GM23338 (cell line): Measurements from ENCODE around the gene STPG2. TPM values are rescaled to one million over a fixed set of nuclear protein-coding genes. Genes with fewer than 3 reads are reported as not detected.

Experiments
- ATAC-seq: fragments of 200-7000 bp; cut with Tn5 transposase; 3 replicates; pipeline ENCODE4 v1.9.1; 2020
- DNase-seq: peaks from one replicate; pipeline ENCODE4 v3.0.0-alpha.2; 2015; ENCODE audit warnings: low spot score
- H2AFZ ChIP-seq: fragments of 200-600 bp; sonication (generic); 2 replicates; pipeline ENCODE4 v1.8.0; 2016; ENCODE audit warnings: antibody characterized with exemption, mild to moderate bottlenecking, moderate library complexity
- H3F3A ChIP-seq: fragments of 200-600 bp; sonication (generic); replicated peaks from 2 replicates; pipeline ENCODE4 v1.8.0; 2017; ENCODE audit warnings: antibody characterized with exemption, mixed run types, low read depth
- H3K27ac ChIP-seq: fragments of 200-600 bp; sonication (generic); 2 replicates; pipeline ENCODE4 v1.6.1; 2016; ENCODE audit warnings: low read depth
- H3K27me3 ChIP-seq: fragments of 200-600 bp; sonication (generic); 2 replicates; pipeline ENCODE4 v1.8.0; 2016; ENCODE audit warnings: mild to moderate bottlenecking, mixed run types, moderate library complexity; ENCODE audit not compliant: insufficient read depth
- H3K36me3 ChIP-seq: fragments of 200-600 bp; sonication (generic); 2 replicates; pipeline ENCODE4 v1.8.0; 2016; ENCODE audit warnings: mild to moderate bottlenecking; ENCODE audit not compliant: insufficient read depth
- H3K4me1 ChIP-seq: fragments of 200-600 bp; sonication (generic); 2 replicates; pipeline ENCODE4 v1.8.0; 2016; ENCODE audit warnings: mild to moderate bottlenecking, moderate library complexity; ENCODE audit not compliant: insufficient read depth
- H3K4me2 ChIP-seq: fragments of 200-600 bp; sonication (generic); 2 replicates; pipeline ENCODE4 v1.7.1; 2017; ENCODE audit warnings: mixed run types
- H3K4me3 ChIP-seq: fragments of 200-600 bp; sonication (generic); 2 replicates; pipeline ENCODE4 v1.6.1; 2016; ENCODE audit warnings: mixed run types
- H3K79me2 ChIP-seq: fragments of 200-600 bp; sonication (generic); replicated peaks from 2 replicates; pipeline ENCODE4 v1.8.0; 2017; ENCODE audit warnings: mild to moderate bottlenecking; ENCODE audit not compliant: insufficient read depth
- H3K9me2 ChIP-seq: fragments of 200-600 bp; sonication (generic); 2 replicates; pipeline ENCODE4 v1.8.0; 2017; ENCODE audit not compliant: insufficient read depth
- H4K20me1 ChIP-seq: fragments of 200-600 bp; sonication (generic); replicated peaks from 2 replicates; pipeline ENCODE4 v1.8.0; 2017; ENCODE audit warnings: mild to moderate bottlenecking; ENCODE audit not compliant: insufficient read depth
- H3K27ac Mint-ChIP-seq: 2 replicates; pipeline ENCODE4 v1.8.0; 2020; ENCODE audit warnings: inconsistent platforms, mild to moderate bottlenecking, moderate library complexity, mixed read lengths
- H3K27me3 Mint-ChIP-seq: 3 replicates; pipeline ENCODE4 v1.8.0; 2022; ENCODE audit warnings: low read depth, mild to moderate bottlenecking, moderate library complexity, mixed read lengths, inconsistent platforms; ENCODE audit not compliant: insufficient read depth, poor library complexity
- H3K36me3 Mint-ChIP-seq: 3 replicates; pipeline ENCODE4 v1.8.0; 2021; ENCODE audit warnings: low read depth, mild to moderate bottlenecking, inconsistent platforms, moderate library complexity, mixed read lengths
- H3K4me1 Mint-ChIP-seq: 3 replicates; pipeline ENCODE4 v1.8.0; 2020; ENCODE audit warnings: mild to moderate bottlenecking, inconsistent platforms, mixed read lengths
- H3K4me3 Mint-ChIP-seq: 3 replicates; pipeline ENCODE4 v1.8.0; 2021; ENCODE audit warnings: moderate library complexity, mild to moderate bottlenecking, inconsistent platforms, mixed read lengths
- H3K9me3 Mint-ChIP-seq: 3 replicates; pipeline ENCODE4 v1.8.0; 2020; ENCODE audit warnings: moderate library complexity, mild to moderate bottlenecking, inconsistent platforms, mixed read lengths
- CREB1 ChIP-seq: fragments of 250-450 bp; sonication (Bioruptor Pico); IDR thresholded peaks from 2 replicates; pipeline ENCODE4 v1.5.0; 2020; ENCODE audit warnings: low read depth, mild to moderate bottlenecking, moderate library complexity
- CTCF ChIP-seq, 2 experiments: fragments of 200-600 bp in 1 of 2; sonication (generic) in 1 of 2; conservative IDR thresholded peaks; 2 replicates each; pipeline versions ENCODE4 v1.5.1 to v1.6.1; 2016 to 2017; ENCODE audit warnings: antibody characterized with exemption in 2 of 2, low read depth in 2 of 2, mild to moderate bottlenecking in 2 of 2, moderate library complexity in 1 of 2
- EZH2 ChIP-seq: fragments of 200-600 bp; sonication (generic); IDR thresholded peaks from one replicate; pipeline ENCODE4 v1.8.0; 2017; ENCODE audit warnings: antibody characterized with exemption, mild to moderate bottlenecking, low read depth; ENCODE audit not compliant: unreplicated experiment
- EZH2phosphoT487 ChIP-seq: fragments of 200-600 bp; sonication (generic); IDR thresholded peaks from one replicate; pipeline ENCODE4 v1.8.1; 2018; ENCODE audit warnings: antibody characterized with exemption; ENCODE audit not compliant: unreplicated experiment
- JUNB ChIP-seq: IDR thresholded peaks from one replicate; pipeline ENCODE4 v1.6.1; 2016; ENCODE audit warnings: antibody characterized with exemption; ENCODE audit not compliant: unreplicated experiment
- NANOG ChIP-seq: IDR thresholded peaks from 2 replicates; pipeline ENCODE4 v1.6.1; 2016; ENCODE audit warnings: antibody characterized with exemption, borderline replicate concordance
- POLR2AphosphoS5 ChIP-seq: IDR thresholded peaks from 2 replicates; pipeline ENCODE4 v1.6.1; 2016; ENCODE audit warnings: antibody characterized with exemption, low read depth
- STAT1 ChIP-seq: IDR thresholded peaks from one replicate; pipeline ENCODE4 v1.6.1; 2016; ENCODE audit warnings: antibody characterized with exemption; ENCODE audit not compliant: unreplicated experiment
- ZNF114 ChIP-seq: fragments of 250-450 bp; sonication (Bioruptor Pico); IDR thresholded peaks from 2 replicates; pipeline ENCODE4 v1.5.0; 2020; ENCODE audit warnings: mild to moderate bottlenecking, moderate library complexity
- ZNF331 ChIP-seq: fragments of 250-450 bp; sonication (Bioruptor Pico); IDR thresholded peaks from 2 replicates; pipeline ENCODE4 v1.5.0; 2020; ENCODE audit warnings: low read depth, mild to moderate bottlenecking, moderate library complexity
- polyA plus RNA-seq: library from polyadenylated mRNA; unstranded; fragments of >200 nt; fragmentation: Nextera tagmentation; extraction: Ambion mirVana; gene quantifications from 2 replicates; pipeline ENCODE4 v1.2.1, GENCODE V29; 2016
- total RNA-seq: library from RNA; depleted of rRNA; stranded (reverse); fragments of >200 nt; shearing (Covaris generic); gene quantifications from 2 replicates; pipeline ENCODE4 v1.2.3, GENCODE V29; 2014
- TF ChIP-seq, protein P1 (sequence below): IDR thresholded peaks from one replicate; pipeline ENCODE4 v1.6.1; 2018; ENCODE audit warnings: antibody characterized with exemption; ENCODE audit not compliant: unreplicated experiment
- TF ChIP-seq, protein P2 (sequence below): IDR thresholded peaks from 2 replicates; pipeline ENCODE4 v1.6.1; 2016; ENCODE audit warnings: antibody characterized with exemption
- TF ChIP-seq, protein P3 (sequence below): fragments of 250-450 bp; sonication (Bioruptor Pico); IDR thresholded peaks from 2 replicates; pipeline ENCODE4 v1.5.0; 2020; ENCODE audit warnings: mild to moderate bottlenecking, moderate library complexity

The STPG2 gene
- total and polyA plus RNA-seq, 2 experiments from 2014 or later = 0.17 to 0.32 TPM

GRCh38 chr4:97585274-97585673 is 558.0 kb downstream of the STPG2 start:
- H3K27ac ChIP-seq = no peak overlapping the region
- Mint-ChIP-seq H3K27ac (no peak overlapping the region), H3K36me3 (no peaks in the 10 kb centered on the region), H3K4me1 (no peaks in the 10 kb centered on the region), H3K9me3 (no peaks in the 10 kb centered on the region), H3K4me3 (no peak overlapping the region), H3K27me3 (no peaks in the 10 kb centered on the region)
- H4K20me1 ChIP-seq = no peaks in the 10 kb centered on the region
- H3K4me2 ChIP-seq = no peak overlapping the region
- H3K4me3 ChIP-seq = no peak overlapping the region
- H3F3A ChIP-seq = no peaks in the 10 kb centered on the region
- H3K27me3 ChIP-seq = no peaks in the 10 kb centered on the region
- H3K36me3 ChIP-seq = no peaks in the 10 kb centered on the region
- no peaks in the 10 kb centered on the region for H3K79me2 ChIP-seq
- no peaks in the 10 kb centered on the region for H3K4me1 ChIP-seq
- ATAC-seq (no peak), DNase-seq (no peak)
- H2AFZ ChIP-seq = no peak overlapping the region
- H3K9me2 ChIP-seq = no peaks in the 10 kb centered on the region
- TF ChIP-seq, protein P1, sequence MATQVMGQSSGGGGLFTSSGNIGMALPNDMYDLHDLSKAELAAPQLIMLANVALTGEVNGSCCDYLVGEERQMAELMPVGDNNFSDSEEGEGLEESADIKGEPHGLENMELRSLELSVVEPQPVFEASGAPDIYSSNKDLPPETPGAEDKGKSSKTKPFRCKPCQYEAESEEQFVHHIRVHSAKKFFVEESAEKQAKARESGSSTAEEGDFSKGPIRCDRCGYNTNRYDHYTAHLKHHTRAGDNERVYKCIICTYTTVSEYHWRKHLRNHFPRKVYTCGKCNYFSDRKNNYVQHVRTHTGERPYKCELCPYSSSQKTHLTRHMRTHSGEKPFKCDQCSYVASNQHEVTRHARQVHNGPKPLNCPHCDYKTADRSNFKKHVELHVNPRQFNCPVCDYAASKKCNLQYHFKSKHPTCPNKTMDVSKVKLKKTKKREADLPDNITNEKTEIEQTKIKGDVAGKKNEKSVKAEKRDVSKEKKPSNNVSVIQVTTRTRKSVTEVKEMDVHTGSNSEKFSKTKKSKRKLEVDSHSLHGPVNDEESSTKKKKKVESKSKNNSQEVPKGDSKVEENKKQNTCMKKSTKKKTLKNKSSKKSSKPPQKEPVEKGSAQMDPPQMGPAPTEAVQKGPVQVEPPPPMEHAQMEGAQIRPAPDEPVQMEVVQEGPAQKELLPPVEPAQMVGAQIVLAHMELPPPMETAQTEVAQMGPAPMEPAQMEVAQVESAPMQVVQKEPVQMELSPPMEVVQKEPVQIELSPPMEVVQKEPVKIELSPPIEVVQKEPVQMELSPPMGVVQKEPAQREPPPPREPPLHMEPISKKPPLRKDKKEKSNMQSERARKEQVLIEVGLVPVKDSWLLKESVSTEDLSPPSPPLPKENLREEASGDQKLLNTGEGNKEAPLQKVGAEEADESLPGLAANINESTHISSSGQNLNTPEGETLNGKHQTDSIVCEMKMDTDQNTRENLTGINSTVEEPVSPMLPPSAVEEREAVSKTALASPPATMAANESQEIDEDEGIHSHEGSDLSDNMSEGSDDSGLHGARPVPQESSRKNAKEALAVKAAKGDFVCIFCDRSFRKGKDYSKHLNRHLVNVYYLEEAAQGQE = no peak
- TF ChIP-seq ZNF114 (CRISPR knock-in tag) (no peak), ZNF331 (CRISPR knock-in tag) (no peak), POLR2AphosphoS5 (no peak), NANOG (no peak), EZH2phosphoT487 (no peak), CREB1 (CRISPR knock-in tag) (no peak), STAT1 (no peak), JUNB (no peak), EZH2 (no peak), CTCF (conservative IDR thresholded peaks at IDR 0.05; ENCODE audit: low read depth in 2 of 2) (no peak)
- TF ChIP-seq, protein P2, sequence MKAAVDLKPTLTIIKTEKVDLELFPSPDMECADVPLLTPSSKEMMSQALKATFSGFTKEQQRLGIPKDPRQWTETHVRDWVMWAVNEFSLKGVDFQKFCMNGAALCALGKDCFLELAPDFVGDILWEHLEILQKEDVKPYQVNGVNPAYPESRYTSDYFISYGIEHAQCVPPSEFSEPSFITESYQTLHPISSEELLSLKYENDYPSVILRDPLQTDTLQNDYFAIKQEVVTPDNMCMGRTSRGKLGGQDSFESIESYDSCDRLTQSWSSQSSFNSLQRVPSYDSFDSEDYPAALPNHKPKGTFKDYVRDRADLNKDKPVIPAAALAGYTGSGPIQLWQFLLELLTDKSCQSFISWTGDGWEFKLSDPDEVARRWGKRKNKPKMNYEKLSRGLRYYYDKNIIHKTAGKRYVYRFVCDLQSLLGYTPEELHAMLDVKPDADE = no peak
- TF ChIP-seq, protein P3, sequence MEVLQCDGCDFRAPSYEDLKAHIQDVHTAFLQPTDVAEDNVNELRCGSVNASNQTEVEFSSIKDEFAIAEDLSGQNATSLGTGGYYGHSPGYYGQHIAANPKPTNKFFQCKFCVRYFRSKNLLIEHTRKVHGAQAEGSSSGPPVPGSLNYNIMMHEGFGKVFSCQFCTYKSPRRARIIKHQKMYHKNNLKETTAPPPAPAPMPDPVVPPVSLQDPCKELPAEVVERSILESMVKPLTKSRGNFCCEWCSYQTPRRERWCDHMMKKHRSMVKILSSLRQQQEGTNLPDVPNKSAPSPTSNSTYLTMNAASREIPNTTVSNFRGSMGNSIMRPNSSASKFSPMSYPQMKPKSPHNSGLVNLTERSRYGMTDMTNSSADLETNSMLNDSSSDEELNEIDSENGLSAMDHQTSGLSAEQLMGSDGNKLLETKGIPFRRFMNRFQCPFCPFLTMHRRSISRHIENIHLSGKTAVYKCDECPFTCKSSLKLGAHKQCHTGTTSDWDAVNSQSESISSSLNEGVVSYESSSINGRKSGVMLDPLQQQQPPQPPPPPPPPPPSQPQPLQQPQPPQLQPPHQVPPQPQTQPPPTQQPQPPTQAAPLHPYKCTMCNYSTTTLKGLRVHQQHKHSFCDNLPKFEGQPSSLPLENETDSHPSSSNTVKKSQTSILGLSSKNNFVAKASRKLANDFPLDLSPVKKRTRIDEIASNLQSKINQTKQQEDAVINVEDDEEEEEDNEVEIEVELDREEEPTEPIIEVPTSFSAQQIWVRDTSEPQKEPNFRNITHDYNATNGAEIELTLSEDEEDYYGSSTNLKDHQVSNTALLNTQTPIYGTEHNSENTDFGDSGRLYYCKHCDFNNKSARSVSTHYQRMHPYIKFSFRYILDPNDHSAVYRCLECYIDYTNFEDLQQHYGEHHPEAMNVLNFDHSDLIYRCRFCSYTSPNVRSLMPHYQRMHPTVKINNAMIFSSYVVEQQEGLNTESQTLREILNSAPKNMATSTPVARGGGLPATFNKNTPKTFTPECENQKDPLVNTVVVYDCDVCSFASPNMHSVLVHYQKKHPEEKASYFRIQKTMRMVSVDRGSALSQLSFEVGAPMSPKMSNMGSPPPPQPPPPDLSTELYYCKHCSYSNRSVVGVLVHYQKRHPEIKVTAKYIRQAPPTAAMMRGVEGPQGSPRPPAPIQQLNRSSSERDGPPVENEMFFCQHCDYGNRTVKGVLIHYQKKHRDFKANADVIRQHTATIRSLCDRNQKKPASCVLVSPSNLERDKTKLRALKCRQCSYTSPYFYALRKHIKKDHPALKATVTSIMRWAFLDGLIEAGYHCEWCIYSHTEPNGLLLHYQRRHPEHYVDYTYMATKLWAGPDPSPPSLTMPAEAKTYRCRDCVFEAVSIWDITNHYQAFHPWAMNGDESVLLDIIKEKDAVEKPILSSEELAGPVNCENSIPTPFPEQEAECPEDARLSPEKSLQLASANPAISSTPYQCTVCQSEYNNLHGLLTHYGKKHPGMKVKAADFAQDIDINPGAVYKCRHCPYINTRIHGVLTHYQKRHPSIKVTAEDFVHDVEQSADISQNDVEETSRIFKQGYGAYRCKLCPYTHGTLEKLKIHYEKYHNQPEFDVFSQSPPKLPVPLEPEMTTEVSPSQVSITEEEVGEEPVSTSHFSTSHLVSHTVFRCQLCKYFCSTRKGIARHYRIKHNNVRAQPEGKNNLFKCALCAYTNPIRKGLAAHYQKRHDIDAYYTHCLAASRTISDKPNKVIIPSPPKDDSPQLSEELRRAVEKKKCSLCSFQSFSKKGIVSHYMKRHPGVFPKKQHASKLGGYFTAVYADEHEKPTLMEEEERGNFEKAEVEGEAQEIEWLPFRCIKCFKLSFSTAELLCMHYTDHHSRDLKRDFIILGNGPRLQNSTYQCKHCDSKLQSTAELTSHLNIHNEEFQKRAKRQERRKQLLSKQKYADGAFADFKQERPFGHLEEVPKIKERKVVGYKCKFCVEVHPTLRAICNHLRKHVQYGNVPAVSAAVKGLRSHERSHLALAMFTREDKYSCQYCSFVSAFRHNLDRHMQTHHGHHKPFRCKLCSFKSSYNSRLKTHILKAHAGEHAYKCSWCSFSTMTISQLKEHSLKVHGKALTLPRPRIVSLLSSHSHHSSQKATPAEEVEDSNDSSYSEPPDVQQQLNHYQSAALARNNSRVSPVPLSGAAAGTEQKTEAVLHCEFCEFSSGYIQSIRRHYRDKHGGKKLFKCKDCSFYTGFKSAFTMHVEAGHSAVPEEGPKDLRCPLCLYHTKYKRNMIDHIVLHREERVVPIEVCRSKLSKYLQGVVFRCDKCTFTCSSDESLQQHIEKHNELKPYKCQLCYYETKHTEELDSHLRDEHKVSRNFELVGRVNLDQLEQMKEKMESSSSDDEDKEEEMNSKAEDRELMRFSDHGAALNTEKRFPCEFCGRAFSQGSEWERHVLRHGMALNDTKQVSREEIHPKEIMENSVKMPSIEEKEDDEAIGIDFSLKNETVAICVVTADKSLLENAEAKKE (CRISPR knock-in tag) = no peak
